GM19025 (cell line): Measurements from ENCODE around the gene CMPK1.

ENCODE experiments used
- ATAC-seq: cut with Tn5 transposase; IDR thresholded peaks from one replicate; pipeline ENCODE4 v1.9.1; 2021; ENCODE audit warnings: mild to moderate bottlenecking, low read depth, moderate library complexity; ENCODE audit not compliant: unreplicated experiment

CMPK1 gene

GRCh38 chr1:47417170-47418044 is 83.8 kb downstream of the CMPK1 start:
- ATAC-seq = no peak

DNA sequence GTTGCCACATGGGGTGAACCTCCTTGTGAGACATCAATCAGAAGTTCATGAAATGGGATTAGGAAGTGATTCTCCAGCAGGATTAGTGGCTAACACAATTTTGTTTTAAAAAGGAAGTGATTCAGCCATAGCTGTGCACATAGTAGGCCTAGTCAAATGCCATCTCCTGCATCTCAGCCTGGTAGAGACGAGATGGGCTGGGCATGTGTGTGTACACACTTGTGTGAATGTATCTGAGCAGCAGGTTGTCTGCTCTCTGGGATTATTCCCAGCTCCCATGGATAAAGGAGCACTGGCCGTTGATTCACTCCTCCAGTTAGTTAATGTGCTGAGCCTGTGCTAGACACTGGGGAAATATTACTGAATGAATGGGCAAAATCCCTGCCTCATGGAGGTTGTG is 84.5 kb downstream of the CMPK1 start:
- no peak for ATAC-seq

DNA sequence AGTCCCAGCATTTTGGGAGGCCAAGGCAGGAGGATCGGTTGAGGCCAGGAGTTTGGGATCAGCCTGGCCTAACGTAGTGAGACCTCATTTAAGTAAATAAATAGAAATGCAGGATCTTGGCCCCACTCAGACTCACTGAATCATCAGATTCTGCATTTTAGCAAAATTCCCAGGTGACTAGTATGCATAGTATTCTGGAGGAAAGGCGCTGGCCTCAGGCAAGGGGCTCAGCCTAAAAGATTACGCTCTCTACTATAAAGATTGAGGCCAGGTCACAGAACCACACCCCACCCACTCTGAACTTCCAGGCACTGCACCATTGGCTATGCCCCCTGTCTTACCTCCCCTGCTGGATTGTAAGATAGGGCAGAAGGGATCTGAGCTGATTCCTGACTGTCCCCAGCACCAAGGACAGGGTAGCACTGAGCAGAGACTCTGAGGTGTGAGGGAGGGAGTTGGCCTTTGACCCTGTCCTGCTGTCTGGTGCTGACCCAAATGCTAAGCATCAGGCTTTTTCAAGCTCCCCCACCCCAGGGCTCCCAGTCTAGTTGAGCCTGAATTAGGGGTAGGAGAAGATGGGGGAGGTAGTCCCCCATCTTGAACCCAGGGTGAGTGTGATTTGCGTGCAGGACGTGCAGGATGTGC is 85.2 kb downstream of the CMPK1 start:
- no peak for ATAC-seq

GRCh38 chr1:47420547-47420946 is 87.0 kb downstream of the CMPK1 start:
- no peak for ATAC-seq

DNA sequence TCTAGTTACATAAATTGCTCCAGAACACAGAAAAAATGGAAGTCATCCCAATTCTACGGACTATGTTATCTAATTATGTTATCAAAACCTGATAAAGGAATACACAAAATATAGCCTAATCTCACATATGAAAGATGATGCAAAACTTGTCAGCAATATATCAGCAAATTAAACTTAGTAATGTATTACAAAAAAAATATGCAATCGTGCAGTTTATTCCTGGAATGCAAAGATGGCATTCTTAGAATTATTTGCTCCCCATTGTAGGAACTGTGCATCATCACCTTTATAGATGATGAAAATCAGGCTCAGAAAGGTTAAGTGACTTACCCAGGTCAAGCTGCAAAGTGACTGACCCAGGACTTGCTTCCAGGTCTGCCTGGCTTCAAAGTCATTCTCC is 90.3 kb downstream of the CMPK1 start:
- ATAC-seq = no peak

- no peak for ATAC-seq
Observed at GRCh38 chr1:47424336-47424982, 90.9 kb downstream of the CMPK1 start.
